Amygdala (tissue), 56 donors: ENCODE results near the gene USP46.

Experiments used
- DNase-seq, 56 donors: peaks; one replicate each; lab custom pipeline; 2025; lab: John Stamatoyannopoulos, UW

The USP46 gene

DNA sequence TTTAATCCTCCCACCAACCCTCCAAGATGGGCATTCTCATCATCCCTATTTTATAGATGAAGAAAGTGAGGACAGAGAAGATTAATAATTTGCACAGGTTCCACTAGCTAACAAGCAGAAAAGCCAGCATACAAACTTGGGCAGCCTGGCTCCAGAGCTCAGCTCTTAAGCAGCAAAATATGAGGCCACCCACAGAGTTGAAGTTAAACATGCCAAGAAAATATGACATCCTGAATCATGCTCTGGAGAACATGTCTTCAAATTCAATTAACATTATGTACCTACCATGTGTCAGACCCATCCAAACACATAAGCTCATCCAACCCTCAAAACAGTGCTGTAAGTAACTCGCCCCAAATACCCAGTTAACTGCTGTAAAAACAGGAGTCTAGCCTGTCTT, 33.9 kb downstream of the USP46 start:
- DNase-seq = no peak

DNA sequence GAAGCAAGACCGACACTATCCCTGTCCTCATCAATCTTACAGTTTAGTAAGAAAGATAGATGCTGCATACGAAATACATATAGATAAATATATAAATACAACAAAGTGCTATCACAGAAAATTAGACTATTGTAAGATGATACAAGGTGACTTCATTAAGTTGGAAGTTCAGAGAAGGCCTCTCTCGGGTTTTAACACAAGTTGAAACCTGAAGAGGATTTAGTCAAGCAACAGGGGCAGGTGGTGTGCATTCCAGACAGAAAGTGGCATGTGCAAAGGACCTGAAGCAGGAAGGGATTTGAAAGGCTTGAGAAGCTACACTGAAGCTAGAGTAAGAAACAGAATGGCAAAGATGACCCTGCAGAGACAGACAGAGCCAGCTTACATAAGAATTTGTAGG, 36.5 kb downstream of the USP46 start:
- DNase-seq = no peak

DNA sequence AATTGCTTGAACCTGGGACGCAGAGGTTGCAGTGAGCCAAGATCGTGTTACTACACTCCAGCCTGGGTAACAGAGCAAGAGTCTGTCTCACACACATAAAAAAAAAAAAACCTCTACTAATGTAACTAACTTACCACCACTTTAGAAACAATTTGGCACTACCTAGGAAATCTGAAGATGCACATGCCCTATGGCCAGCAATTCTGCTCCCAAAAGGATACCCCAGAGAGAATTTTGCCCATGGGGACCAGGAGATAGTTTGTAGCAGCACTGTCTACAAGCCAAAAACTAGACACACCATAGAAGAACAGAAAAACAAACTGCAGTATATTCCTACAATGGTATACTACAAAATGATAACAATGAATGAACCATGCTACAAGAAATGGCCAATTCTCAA, 37.5 kb downstream of the USP46 start:
- DNase-seq = no peak

DNA sequence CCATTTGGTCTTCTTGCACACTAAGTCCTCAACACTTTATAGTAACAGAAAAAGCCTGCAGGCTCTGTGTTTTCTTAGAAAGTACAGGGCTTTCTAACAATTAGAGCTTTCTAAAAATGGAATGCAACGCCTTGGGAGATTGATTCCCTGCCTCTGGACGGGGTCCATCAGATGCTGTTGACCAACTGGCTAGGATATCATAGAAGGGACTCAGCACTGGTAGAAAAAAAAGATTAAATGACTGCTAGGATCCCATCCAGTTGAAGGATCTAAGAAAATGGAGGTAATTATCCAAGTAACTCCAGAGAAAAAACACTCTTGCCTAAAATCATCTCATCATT, 39.5 kb downstream of the USP46 start:
- DNase-seq = no peak

DNA sequence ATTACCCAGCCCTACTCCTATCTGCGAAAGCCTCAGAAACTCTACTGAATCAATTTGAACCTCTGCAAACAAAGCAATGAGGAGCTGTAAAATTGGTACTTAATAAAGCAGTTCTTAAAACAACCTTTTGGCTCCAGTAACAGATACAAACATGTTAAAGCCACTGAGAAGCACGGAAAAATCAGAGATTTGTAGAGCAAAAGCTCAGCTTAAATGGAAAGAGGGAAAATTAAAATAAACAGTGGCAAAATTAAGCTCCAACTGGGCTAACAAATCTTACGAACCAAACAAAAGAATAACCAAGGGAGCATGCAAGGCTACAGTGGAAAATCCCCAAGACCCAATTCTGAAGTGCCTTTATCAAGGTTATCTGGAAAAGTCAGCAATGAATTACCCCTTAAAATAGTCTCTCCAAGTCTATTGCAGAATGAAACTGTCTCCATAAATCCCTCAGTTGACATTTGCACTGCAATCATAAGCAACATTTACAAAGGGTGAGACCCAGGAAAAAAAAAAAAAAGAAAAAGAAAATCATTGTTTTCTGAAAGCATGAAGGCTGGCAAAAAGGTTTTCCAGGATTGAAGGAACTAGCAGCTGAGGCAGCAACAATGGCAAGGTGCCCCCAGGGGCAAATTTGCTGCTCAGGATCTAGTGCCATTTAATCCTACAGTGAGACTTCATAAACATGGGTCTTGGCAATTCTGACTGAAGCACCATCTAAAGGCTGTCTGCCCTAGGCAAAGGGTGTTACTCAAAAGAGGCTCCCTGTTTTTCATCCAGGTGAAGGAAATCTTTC, 40.1 kb downstream of the USP46 start:
- no peak for DNase-seq

DNA sequence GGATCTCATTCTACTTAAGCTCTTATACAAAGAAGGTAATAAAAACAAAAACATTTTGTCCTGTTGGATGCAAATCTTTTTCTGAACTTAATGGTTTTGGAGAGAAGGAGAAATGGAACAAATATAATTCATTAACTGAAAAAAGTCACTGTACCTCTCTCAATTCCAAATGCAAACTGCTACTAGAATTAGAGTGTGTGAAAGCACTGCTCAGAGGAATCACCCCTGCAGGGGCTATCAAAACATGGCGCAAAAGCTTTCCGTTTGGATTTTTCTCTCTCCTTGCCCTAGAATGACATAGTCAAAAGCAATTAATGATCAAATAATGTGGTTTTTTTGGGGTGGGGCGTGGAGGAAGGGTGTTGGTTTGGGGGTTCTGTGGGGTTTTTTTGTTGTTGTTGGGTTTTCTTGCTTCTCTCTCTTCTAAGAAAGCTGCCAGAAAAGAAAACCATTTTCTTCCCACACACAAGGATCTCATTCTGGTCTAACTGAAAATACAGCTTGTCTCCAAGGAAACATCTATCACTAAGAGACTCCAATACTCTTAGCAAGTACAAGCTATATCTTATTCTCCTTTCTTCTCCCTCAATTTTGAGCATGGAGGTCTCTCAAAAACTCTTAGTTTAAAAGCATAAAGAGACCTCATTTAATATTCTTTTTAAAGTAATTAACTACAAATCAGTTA, 41.6 kb downstream of the USP46 start:
- no peak for DNase-seq

DNA sequence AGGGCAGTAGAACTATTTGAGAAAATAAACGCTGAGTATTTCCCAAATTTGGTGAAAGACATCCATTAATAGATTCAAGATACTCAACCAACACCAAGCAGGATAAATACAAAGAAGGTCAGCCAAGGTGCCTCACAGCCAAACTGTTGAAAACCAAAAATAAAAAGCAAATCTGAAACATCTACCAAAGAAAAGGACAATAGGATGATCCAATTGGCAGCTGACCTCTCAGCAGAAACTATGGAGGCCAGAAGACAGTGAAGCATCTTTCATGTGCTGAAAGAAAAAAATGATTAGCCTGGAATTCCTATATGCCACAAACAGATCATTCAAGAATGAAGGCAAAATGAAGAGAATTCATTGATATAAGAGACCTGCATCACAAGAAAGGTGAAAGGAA, 44.9 kb downstream of the USP46 start:
- DNase-seq = no peak

DNA sequence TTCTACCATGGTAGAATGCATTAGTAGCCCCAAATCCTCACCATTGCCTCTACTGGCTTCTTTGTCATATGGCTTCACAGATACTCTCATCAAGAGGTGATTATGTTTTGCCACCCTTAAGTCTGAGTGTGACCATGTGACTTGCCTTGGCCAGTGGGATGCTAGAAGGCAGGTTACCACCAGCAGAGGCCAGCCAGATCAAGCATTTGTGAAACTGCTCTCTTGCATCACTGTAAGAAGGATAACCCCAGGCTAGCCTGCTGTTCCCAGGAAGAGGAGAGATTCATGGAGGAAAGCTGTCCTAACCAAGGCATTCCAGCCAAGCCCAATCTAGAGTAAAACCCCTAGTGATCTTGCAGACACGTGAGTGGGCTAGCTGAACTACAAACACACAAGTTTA, 46.8 kb downstream of the USP46 start:
- DNase-seq = no peak

DNA sequence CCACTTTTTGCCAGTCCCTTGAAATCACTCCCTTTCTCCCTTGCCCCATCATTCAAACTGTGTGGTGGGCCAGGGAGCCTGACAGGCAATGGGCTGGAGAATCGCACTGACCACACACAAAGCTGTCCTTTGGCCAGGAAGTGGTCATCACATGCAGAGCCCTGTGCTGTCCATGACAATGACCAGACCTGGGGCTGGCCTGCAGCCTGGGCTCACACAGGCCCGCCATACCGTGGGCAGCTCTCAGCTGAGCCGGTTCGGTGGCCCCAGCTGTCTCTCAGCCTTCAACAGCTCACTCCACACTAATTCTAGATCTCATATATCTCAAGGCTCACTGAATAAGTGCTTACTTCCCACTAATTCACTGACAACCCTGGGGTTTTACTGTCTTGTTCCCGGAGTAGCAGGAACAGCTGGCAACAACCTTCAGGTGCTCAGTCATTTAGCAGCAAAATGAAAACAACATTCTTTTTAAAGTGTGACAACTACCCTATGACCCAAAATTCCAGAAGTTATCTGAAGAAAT, 48.0 kb downstream of the USP46 start:
- no peak for DNase-seq

DNA sequence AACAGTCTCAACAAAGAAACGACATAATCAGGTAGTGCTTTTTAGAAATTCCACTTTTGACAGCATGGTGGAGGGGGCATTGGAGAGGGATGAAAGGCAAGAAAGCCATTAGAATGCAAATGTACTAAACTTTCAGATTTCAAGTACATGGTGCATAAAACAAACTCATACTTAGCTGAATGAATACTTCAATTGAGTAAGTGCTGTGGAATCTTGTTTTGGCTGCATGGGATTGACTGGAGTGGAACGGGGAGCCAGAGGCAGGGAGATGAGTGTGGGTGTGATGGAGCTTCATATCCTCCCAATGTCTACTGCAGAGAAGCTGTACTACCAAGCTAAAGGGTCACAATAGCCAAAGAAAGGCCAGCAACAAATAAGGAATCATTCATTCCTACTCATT, 52.4 kb downstream of the USP46 start:
- DNase-seq = no peak

DNA sequence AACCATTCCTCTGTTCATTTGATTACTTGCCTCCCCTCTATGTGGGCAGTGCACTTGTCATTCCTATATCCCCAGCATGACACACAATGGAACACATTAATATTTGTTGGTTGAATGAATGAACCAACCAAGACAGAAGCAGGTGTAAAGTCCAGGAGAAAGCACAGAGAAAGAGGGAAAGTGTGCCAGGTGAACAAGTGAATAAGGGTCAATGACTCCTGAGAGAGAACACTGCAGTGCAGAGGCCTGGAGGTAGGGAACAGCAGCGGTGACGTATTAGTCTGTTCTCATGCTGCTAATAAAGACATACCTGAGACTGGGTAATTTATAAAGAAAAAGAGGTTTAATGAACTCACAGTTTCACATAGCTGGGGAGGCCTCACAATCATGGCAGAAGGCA, 53.1 kb downstream of the USP46 start:
- no peak for DNase-seq

DNA sequence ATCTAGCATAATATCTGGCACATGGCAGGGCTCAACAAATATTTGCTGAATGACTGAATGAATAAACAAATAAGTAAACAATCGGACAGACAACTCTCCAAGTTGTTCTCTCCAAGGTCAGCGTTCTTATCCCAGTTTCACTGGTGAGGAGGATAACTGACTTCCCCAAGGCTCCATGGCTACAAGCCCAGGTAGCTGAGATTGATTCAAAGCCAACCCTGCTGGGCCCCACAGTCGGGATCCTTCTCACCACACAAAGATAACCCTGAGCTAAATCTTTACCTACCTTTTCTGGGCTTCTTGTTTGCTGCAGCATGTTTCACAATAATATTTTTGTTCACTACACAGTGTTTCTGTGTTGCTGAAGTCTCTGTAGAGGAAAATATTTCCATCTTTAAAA, 54.9 kb downstream of the USP46 start:
- no peak for DNase-seq

DNA sequence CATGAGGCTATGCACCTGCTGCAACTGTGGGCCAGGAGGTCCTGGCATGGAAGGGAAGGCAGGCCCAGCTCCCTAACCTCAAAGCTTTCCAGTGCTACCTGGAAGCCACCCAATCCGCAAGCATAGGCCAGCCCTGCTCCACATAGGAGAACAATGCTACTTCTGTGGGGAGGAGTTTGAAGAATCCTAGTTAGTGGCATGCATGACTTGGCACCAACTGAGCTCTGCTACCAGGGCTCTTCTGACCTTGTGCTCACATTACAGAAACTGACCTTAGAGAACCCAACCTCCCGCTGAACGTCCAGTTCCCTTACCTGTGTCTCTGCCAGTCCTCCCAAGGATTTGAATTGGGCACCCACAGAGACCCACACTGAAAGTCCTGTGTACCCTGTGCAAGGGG, 58.8 kb downstream of the USP46 start:
- DNase-seq = peak in 5 of 56 donors; percentile 0 to 7 (median 4)

DNA sequence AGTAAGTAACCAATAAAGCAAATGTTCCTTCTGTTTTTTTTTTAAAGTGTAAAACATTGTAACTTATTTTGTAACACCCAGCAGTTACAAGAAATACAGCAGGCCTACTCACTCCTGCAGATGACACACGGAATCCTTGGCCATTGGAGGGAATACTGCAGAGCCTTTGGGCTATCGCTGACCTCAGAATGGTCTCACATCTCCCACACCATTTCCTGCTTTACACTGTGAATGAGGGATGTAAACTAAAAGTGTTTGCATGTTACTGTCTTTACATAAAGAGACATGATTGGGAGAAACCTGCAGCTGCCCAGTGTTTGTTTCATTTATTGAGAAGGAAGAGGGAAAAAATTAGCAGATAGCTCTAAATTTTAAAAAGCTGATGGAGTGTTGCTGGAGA, 64.1 kb downstream of the USP46 start:
- no peak for DNase-seq

DNA sequence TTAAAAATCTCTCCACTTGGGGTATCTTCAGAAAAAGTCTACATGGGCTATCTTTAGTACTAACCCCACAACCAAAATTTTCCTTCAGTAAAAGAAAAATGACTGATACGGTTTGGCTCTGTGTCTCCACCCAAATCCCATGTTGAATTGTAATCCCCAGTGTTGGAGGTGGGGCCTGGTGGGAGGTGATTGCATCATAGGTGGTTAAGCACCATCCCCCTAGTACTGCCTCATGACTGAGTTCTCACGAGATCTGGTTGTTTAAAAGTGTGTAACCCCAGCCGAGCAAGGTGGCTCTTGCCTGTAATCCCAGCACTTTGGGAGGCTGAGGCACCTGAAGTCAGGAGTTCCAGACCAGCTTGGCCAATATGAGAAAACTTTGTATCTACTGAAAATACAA, 66.8 kb downstream of the USP46 start:
- DNase-seq = no peak

DNA sequence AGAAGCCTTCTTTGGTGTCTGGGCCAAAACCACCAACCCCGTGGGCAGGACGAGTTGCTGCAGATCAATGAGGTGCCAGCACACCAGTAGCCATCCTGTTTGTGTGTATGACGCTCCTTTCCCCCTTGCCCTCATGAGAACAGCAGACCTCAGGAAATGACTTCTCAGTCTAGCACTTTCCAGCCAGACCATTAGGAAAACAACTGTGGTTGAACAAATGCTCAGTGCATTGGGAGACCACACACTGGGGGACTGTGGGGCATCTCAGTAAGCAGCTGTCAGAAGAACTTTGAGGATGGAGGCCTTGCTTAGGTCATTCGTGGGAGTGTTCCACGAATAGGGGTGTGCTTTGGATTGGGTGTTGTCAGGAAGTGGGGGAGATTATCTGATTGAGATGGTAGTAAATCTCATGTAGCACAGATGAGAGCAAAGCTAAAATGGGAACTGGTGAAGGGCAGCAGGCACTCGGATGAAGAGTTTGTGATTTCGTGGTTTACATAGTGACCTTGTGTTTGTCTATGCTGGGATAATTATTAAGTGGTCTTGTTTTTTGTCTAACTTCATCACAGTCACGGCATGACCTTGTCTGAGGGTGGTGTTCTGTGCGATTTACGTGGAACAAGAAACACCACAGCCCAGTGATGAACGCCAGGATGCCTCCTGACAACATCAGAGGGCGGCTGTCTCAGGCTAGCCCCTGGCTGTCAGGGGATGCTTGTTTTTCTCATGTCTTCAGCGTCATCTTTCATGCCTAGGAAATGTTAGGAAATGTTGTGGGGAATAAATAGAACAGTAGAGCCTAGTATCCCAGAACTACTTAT, 70.1 kb downstream of the USP46 start:
- DNase-seq = no peak

DNA sequence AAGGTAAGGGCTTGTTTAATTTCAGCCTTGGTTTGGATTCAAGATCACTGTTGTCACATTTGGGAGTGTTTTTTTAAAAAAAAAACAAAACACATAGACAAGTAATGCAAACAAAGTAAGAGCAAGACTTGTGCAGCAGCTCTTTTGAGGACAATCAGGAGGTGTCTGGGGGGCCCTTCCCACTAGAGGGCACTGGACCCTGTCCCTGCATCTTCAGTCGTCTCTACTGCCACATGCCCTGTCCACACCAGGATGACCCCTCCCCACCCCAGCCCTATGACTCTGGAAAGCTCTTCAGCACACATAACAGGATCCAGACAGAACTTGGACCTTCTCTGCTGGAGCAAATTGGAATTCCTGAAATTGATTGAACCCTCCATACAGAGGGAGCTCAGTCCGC, 71.0 kb downstream of the USP46 start:
- DNase-seq = peak in 17 of 56 donors; percentile 0 to 53 (median 6)

DNA sequence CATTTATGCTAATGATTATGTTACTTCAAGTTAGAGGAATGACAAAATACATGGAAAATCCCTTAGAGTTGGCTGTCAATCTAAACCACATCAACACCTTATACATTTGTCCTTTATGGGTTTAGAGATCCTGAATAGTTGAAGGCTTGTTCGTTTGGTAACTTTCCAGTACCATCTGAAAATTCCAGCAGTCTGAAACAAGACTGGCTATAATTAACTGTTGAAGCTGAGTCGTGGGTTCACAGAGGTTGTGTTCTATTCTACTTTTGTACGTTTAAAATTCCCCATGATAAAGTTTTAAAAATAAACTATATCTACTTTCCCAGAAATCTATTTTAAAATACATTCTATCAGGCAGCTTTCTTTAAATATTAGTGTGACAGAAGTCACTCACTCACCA, 73.0 kb downstream of the USP46 start:
- DNase-seq = no peak

DNA sequence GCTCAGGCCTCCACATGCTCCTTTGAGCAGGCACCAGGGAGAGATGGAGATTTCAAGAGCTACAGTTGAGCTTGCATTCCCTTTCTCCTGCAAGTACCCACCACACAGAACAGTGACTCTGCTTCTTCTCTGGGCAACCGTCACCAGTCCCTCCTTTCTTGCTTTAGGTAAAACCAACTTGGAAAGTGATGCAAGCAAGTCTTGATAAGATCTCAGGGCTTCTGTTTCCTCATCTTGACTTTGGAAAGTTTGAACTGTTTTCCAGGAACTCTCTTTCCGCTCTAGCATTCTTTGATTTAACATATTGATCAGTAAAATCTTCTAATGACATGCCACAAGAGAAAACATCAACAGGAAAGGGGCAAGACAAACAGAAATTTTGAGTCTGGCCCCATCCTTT, 73.7 kb downstream of the USP46 start:
- DNase-seq = no peak

DNA sequence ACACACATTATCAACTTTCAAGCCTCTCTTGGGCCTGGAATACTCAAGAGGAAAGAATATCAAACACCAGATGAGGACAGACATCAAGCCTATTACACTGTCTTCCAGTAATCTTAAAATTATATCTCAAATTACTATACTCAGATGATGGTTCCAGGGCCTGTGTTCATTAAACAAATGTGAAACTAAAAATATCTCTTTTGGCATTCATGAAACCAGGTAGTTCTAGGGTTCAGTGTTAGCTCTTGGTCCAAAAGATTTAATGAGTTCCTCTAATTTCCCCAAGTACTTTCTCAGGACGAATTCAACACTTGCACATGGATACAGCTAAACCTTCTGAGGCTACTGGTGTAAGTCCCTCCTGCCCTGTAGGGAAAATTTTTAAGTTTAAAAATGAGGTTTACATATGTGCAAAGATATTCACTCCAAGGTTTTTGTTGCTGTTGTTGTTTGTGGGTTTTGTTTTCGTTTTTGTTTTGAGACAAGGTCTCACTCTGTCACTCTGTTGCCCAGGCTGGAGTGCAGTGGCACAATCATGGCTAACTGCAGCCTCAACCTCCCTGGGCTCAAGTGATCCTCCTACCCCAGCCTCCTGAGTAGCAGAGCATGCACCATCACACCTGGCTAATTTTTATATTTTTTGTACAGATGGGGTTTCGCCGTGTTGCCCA, 79.4 kb downstream of the USP46 start:
- DNase-seq = no peak

DNA sequence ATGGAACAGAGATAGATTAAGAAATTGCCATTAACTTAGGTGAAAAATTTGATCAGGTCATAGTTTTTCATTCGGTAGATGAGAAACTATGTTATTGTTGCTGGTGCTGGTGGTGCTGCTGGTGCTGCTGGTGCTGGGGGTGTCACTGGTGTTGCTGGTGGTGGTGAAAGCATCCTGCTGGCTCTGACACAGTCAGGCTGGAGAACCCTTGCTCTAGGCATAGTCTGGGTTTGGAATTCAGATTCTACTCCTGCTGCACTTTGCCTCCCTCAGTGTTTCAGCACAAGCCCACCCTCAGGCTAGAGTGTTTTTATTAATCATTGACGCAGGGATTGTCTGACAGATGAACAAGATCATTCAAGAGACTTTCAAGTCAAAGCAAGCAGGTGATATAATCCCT, 80.2 kb downstream of the USP46 start:
- no peak for DNase-seq
